ENCODE results near the gene MICU2. TPM values are rescaled to one million over a fixed set of nuclear protein-coding genes. Genes with fewer than 3 reads are reported as not detected.

Gene MICU2
- total RNA-seq, 1 donor from 2014 or later: 43.6 TPM

GRCh38 chr13:21544515-21544914 lies 59.5 kb downstream of the MICU2 start:
- no peak for DNase-seq

- no peak for DNase-seq
These were observed 61.4 kb downstream of the MICU2 start for GRCh38 chr13:21542563-21542962.

GRCh38 chr13:21541980-21542379 lies 62.0 kb downstream of the MICU2 start:
- DNase-seq: no peak

DNA sequence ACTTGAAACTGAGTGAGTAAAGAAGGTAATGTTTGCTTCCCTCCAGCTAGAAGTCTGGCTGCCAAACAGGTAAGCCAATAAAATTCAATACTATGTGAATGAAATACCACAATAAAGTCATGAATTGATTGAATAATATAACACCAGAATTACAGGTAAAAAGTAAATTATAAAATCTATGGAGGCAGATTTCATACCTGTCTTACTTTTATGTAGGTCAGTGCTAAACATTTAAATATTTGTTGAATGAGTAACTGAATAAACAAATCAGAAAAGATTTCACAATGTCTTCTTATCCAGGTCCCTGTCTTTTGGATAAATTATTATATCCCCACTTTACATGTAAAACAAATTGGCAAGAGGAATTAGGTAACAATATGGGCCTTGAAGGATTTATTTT lies 62.7 kb downstream of the MICU2 start:
- DNase-seq: no peak

GRCh38 chr13:21539687-21540086 lies 64.3 kb downstream of the MICU2 start:
- DNase-seq: no peak

GRCh38 chr13:21538753-21539152 lies 65.2 kb downstream of the MICU2 start:
- no peak for DNase-seq

GRCh38 chr13:21538280-21538679 lies 65.7 kb downstream of the MICU2 start:
- DNase-seq: no peak

- no peak for DNase-seq
These were observed 66.9 kb downstream of the MICU2 start for GRCh38 chr13:21537105-21537504.

DNA sequence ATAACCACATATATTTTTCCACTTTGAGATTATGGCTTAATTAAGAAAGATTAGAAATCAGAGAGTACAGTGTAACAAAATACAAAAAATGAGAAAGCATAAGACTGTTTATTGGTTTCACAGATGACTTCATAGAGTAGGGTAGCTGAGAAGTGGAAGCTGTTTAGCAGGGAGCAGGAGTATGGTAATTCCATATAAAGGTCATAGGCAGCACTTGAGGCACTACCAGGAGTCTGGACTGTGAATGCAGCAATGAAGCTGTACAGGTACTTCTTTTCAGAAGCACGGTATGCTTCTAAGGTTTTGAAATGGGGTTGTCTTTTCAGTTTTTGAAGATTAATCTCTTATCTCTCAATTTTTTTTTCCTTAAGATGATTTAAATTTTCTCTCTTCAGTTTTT lies 69.2 kb downstream of the MICU2 start:
- DNase-seq: no peak

DNA sequence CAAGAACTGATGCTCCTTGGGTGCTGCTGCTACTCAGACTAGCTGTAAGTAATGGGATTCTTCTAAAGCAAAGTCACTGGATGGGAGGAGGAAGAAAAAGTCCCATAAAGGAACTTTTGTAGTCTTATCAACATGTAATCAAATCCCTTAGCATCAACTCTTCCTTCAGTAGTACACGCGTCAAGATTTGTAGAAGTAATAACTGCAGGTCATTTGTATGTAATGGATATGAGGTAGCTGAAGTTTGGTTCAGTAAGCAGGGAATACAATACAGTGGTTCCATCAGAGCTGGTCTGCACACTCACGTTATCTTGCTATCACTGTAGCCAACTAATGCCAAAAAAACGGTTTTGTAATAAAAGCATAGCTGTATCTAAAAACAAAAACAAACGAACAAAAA lies 72.5 kb downstream of the MICU2 start:
- no peak for DNase-seq

- DNase-seq: no peak
These were observed 73.3 kb downstream of the MICU2 start for GRCh38 chr13:21530656-21531055.

DNA sequence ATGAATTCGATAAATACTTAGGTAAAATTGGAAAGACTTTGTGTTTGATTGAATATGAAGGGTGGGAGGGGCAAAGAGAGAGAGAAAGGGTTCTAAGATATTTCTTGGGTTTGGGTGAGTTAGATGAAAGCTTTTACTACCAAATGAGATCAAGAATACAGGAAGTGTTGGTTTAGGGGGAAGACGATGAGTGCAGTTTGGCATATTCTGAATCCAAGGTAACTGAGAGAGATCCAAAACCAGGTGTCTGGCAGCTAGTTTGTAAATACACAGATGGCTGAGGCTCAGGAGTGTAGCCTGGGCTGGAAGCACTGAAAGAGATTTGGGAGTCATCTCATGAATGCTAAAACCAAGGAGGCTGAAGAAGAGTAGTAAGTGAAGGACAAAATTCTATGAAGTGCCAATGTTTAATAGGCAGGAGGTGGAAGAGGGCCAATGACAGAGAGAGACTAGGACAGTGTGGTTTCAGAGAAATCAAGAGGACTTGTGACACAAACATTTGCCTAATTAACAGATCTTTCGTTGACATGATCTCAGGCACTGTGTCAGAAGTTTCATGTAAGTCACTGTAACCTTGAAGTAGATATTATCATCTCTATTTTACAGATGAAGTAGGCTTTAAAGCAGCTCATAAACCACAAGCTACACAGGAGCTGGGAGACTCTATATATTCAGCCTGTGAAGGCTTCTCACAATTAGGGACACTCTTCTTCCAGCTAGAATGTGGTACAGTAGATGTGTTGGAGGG lies 74.7 kb downstream of the MICU2 start:
- DNase-seq: no peak

GRCh38 chr13:21528616-21529015 lies 75.4 kb downstream of the MICU2 start:
- no peak for DNase-seq

DNA sequence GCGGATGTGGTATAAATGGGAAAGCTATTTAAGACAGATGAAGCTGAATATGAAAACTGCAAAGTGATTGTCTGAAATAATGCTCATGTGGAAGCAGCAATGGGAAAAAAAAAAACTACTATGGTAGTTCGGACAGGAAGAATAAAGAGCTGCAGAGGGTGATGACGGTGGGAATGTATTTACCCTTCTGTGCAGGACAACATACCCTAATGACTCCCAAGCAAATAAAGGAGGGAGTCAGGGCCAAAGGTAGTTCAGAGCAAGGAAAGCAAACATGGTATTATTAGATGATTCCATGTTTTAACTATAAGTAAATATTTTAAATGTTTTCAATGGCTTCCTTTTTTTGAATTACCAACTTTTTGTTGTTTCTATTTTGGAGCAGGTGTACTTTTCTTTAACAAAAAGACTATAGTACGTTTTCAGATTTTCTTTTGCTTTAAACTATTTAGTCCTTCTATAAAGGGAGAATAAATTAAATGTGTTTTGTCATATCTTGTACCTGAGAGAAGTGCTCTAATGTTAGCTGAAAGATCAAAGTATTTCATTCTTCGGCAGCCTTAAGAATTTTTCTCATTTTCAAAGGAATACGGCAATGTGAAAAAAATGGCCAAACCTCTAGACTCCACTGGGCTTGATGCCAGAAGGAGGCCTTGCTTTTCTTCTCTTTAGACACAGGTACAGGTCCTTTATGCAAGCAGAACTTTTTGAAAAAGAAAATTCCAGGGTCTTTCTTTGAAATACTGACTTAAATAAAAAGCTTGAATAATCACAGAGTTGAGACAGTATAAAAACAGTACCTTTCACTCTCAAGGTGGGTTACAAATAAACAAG lies 77.0 kb downstream of the MICU2 start:
- DNase-seq: no peak

- no peak for DNase-seq
These were observed 81.1 kb downstream of the MICU2 start for GRCh38 chr13:21522847-21523246.

GRCh38 chr13:21522130-21522529 lies 81.8 kb downstream of the MICU2 start:
- no peak for DNase-seq

DNA sequence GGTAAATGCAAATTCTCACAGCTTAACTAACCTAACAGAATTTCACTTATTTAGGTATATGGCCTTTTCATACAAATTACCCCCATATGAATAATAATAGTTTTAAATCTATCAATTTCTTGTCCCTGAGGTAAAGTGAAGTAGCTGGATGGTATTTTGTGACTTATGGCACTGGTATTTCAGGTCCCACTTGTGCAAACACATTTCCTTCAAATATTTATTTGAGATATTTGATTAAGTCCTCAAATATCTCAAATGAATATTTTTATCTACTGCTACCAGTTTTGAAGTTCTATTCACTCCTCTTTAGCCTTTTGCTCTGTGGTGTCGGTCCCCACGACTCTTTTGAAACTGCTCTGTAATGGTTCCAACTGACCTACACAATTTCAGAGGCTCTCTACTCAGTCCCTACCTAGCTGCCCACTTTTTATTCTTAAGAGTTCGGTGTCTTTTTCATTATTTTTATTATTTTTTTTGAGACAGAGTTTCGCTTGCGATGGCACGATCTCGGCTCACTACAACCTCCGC lies 85.3 kb downstream of the MICU2 start:
- DNase-seq: no peak

GRCh38 chr13:21517576-21517975 lies 86.4 kb downstream of the MICU2 start:
- no peak for DNase-seq

GRCh38 chr13:21516805-21517204 lies 87.2 kb downstream of the MICU2 start:
- DNase-seq: no peak

DNA sequence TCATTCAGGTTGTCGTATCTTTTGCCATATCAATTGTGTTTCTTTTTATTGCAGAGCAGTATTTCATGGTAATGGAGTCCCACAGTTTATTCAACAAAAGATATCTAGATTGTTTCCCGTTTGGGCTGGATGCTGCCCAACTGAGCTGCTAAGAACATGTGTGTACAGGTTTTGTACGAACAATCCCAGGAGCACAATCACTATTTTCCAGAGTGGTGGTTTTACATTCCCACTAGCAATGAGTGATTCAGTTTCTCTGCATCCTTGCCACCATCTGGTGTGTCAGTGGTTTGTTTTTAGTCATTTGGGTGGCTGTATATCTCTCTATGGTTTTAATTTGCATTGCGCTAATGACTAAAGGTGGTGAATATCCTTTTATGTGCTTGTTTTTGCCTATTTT lies 92.1 kb downstream of the MICU2 start:
- DNase-seq: no peak

- DNase-seq: no peak
These were observed 99.6 kb downstream of the MICU2 start for GRCh38 chr13:21504379-21504778.

DNA sequence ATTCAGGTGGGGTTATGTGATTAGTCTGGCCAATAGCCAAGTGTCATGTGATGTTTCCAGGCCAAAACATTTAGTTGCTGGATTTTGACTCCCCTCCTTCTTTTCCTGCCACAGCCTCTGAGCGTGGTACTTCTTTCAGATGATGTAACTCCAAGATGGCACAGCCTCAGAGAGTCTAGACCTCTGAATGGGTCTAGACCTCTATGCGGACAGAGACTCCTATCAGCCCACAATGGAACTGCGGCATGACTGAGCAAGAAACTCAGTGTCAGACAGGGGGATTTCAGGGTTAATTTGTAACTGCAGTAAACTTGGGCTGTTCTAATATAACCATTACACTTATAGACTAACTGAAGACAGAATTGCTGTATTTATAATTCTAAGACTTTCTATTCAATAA lies 102.3 kb downstream of the MICU2 start:
- no peak for DNase-seq

DNA sequence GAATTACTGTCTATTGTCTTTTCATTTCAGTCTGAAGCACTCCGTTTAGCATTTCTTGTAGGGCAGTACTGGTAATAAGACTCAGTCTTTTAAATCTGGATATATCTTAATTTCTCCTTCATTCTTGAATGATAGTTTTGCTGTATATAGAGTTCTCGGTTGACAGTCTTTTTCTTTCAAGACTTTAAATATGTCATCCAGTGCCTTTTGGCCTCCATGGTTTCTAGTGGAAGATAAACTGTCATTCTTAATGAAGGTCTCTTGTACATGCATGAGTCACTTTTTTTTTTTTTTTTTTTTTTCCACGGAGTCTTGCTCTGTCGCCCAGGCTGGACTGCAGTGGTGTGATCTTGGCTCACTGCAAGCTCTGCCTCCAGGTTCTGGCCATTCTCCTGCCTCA lies 117.6 kb downstream of the MICU2 start:
- DNase-seq: no peak

DNA sequence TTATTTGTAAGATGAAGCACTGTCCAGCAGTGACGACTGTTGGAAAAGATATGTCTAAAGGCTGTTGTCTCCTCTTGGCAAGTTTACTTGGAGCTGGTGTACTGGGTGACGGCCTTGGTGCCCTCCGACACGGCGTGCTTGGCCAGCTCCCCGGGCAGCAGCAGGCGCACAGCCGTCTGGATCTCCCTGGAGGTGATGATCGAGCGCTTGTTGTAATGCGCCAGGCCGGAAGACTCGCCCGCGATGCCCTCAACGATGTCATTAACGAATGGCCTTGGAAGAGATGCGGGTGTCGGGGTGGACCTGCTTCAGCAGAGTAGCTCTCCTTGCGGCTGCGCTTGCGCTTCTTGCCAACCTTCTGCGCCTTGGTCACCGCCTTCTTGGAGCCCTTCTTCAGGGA lies 120.2 kb downstream of the MICU2 start:
- DNase-seq: no peak

All from skin of body (tissue), 2 donors.